ENCODE results near the gene NAALADL1.

DNA sequence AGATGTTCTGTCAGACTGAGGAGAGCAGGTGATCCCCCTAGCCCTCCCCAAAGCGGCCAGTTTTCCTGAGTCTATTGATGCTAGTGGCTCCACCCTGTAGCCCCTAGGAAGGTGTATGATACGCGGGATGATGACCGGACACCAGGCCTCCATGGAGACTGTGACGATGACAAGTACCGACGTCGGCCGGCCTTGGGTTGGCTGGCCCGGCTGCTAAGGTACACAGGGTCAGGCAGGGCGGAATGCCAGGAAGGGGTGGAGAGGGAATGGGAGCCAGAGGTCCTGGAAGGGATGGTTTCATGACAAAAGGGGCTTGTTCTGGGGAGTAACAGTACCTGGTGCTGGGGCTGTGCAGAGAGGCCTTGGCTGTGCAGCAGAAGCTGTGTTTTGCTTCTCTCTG lies 28.9 kb upstream of the NAALADL1 start:
- TF ChIP-seq PPARA (CRISPR knock-in tag; IDR thresholded peaks at IDR 0.05; ENCODE audit: borderline replicate concordance) (no peak), ZFP30 (CRISPR knock-in tag; IDR thresholded peaks at IDR 0.05) (no peak), ZNF70 (CRISPR knock-in tag; IDR thresholded peaks at IDR 0.05) (no peak), ZNF565 (CRISPR knock-in tag; conservative IDR thresholded peaks at IDR 0.05; ENCODE audit: low read depth) (no peak), GLIS3 (CRISPR knock-in tag; IDR thresholded peaks at IDR 0.05) (no peak), ARNTL (CRISPR knock-in tag; IDR thresholded peaks at IDR 0.05; ENCODE audit: borderline replicate concordance, low read depth) (no peak)
- TF ChIP-seq, protein P1, sequence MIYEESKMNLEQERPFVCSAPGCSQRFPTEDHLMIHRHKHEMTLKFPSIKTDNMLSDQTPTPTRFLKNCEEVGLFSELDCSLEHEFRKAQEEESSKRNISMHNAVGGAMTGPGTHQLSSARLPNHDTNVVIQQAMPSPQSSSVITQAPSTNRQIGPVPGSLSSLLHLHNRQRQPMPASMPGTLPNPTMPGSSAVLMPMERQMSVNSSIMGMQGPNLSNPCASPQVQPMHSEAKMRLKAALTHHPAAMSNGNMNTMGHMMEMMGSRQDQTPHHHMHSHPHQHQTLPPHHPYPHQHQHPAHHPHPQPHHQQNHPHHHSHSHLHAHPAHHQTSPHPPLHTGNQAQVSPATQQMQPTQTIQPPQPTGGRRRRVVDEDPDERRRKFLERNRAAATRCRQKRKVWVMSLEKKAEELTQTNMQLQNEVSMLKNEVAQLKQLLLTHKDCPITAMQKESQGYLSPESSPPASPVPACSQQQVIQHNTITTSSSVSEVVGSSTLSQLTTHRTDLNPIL (CRISPR knock-in tag; IDR thresholded peaks at IDR 0.05; ENCODE audit: low read depth) = no peak
- TF ChIP-seq, protein P2, sequence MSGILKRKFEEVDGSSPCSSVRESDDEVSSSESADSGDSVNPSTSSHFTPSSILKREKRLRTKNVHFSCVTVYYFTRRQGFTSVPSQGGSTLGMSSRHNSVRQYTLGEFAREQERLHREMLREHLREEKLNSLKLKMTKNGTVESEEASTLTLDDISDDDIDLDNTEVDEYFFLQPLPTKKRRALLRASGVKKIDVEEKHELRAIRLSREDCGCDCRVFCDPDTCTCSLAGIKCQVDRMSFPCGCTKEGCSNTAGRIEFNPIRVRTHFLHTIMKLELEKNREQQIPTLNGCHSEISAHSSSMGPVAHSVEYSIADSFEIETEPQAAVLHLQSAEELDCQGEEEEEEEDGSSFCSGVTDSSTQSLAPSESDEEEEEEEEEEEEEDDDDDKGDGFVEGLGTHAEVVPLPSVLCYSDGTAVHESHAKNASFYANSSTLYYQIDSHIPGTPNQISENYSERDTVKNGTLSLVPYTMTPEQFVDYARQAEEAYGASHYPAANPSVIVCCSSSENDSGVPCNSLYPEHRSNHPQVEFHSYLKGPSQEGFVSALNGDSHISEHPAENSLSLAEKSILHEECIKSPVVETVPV (CRISPR knock-in tag; IDR thresholded peaks at IDR 0.05) = no peak
- TF ChIP-seq, protein P3, sequence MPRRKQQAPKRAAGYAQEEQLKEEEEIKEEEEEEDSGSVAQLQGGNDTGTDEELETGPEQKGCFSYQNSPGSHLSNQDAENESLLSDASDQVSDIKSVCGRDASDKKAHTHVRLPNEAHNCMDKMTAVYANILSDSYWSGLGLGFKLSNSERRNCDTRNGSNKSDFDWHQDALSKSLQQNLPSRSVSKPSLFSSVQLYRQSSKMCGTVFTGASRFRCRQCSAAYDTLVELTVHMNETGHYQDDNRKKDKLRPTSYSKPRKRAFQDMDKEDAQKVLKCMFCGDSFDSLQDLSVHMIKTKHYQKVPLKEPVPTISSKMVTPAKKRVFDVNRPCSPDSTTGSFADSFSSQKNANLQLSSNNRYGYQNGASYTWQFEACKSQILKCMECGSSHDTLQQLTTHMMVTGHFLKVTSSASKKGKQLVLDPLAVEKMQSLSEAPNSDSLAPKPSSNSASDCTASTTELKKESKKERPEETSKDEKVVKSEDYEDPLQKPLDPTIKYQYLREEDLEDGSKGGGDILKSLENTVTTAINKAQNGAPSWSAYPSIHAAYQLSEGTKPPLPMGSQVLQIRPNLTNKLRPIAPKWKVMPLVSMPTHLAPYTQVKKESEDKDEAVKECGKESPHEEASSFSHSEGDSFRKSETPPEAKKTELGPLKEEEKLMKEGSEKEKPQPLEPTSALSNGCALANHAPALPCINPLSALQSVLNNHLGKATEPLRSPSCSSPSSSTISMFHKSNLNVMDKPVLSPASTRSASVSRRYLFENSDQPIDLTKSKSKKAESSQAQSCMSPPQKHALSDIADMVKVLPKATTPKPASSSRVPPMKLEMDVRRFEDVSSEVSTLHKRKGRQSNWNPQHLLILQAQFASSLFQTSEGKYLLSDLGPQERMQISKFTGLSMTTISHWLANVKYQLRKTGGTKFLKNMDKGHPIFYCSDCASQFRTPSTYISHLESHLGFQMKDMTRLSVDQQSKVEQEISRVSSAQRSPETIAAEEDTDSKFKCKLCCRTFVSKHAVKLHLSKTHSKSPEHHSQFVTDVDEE (CRISPR knock-in tag; IDR thresholded peaks at IDR 0.05) = no peak
